ENCODE data around the gene GDF3.

DNA sequence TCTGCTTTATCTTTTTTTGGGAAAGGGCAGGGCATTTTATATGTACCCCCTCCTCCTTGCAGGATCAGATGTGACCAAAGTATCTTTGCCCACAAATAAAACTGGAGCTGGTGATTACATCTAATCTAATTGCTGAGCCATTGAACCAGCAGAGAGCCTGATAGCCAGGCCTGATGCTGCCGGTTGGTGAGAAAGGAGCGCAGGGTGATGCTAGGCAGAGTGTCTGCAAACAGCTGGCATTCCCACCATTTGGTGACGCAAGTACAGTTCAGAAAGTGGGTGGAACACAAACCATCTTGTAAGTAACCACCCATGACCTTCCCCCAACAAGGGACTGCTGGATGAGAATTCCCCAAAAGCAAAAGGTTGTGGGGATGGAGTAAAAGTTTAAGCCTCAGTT is 28.4 kb upstream of the GDF3 start:
- TF ChIP-seq, protein P1, sequence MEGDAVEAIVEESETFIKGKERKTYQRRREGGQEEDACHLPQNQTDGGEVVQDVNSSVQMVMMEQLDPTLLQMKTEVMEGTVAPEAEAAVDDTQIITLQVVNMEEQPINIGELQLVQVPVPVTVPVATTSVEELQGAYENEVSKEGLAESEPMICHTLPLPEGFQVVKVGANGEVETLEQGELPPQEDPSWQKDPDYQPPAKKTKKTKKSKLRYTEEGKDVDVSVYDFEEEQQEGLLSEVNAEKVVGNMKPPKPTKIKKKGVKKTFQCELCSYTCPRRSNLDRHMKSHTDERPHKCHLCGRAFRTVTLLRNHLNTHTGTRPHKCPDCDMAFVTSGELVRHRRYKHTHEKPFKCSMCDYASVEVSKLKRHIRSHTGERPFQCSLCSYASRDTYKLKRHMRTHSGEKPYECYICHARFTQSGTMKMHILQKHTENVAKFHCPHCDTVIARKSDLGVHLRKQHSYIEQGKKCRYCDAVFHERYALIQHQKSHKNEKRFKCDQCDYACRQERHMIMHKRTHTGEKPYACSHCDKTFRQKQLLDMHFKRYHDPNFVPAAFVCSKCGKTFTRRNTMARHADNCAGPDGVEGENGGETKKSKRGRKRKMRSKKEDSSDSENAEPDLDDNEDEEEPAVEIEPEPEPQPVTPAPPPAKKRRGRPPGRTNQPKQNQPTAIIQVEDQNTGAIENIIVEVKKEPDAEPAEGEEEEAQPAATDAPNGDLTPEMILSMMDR (IDR thresholded peaks at IDR 0.05), result no peak
- TF ChIP-seq EP300 (IDR thresholded peaks at IDR 0.05) (no peak), POLR2AphosphoS5 (IDR thresholded peaks at IDR 0.05) (no peak)
